ENCODE results near the gene TAOK3. TPM values are rescaled to one million over a fixed set of nuclear protein-coding genes. Genes with fewer than 3 reads are reported as not detected.

TAOK3 gene
- total and polyA plus RNA-seq, 4 donors = 6.7 to 28.6 (median 19.5) TPM

GRCh38 chr12:118238888-118239287 lies 133.8 kb downstream of the TAOK3 start (continued):
- TF ChIP-seq REST (IDR thresholded peaks at IDR 0.05) = no peak
- no peak for TF ChIP-seq NR2F2 (IDR thresholded peaks at IDR 0.05)

- no peak overlapping the region for H3K27ac ChIP-seq (ENCODE audit: low read depth in 1 of 2, low read length in 2 of 2)
- TF ChIP-seq CTCF (IDR thresholded peaks at IDR 0.05; ENCODE audit: low read depth, low read length, missing input control) = no peak
- no peak for TF ChIP-seq FOXA1 (IDR thresholded peaks at IDR 0.05)
- TF ChIP-seq HNF4A (conservative IDR thresholded peaks at IDR 0.05) = no peak
- no peak for TF ChIP-seq ZBTB33 (IDR thresholded peaks at IDR 0.05)
- TF ChIP-seq TAF1 (conservative IDR thresholded peaks at IDR 0.05) = no peak
- no peak for TF ChIP-seq FOXA2 (IDR thresholded peaks at IDR 0.05)
- no peak for TF ChIP-seq REST (IDR thresholded peaks at IDR 0.05)
- no peak for TF ChIP-seq JUND (IDR thresholded peaks at IDR 0.05)
- TF ChIP-seq ATF3 (IDR thresholded peaks at IDR 0.05) = no peak
- no peak for TF ChIP-seq RAD21 (IDR thresholded peaks at IDR 0.05)
- TF ChIP-seq SP1 (IDR thresholded peaks at IDR 0.05) = no peak
- TF ChIP-seq RXRA (IDR thresholded peaks at IDR 0.05) = no peak
- no peak for TF ChIP-seq NR2F2 (IDR thresholded peaks at IDR 0.05)
- TF ChIP-seq YY1 (IDR thresholded peaks at IDR 0.05) = no peak
- no peak for TF ChIP-seq HNF4G (IDR thresholded peaks at IDR 0.05)
- TF ChIP-seq EGR1 (IDR thresholded peaks at IDR 0.05; ENCODE audit: low read depth in 2 of 2) = no peak
- TF ChIP-seq MAX (IDR thresholded peaks at IDR 0.05) = no peak
- no peak for TF ChIP-seq GABPA (IDR thresholded peaks at IDR 0.05 in 1 of 2, conservative IDR thresholded peaks at IDR 0.05 in 1 of 2)
- WGBS = 88% methylated on average over 1 of the region's 1 CpG
Observed at GRCh38 chr12:118237908-118238307, 134.8 kb downstream of the TAOK3 start.

More at GRCh38 chr12:118237908-118238307, 134.8 kb downstream of the TAOK3 start:
- DNase-seq (ENCODE audit: low spot score) = no peak
- Histone ChIP-seq H3K4me1 (ENCODE audit: control insufficient read depth in 4 of 4, insufficient read depth in 4 of 4, low read length in 3 of 4) (no peaks in the 10 kb centered on the region), H3K36me3 (ENCODE audit: control insufficient read depth in 4 of 4, insufficient read depth in 3 of 4, low read depth in 1 of 4, low read length in 3 of 4) (peaks cover 1 to 20% (median 16%) of the 10 kb centered on the region in 4 donors), H3K9me3 (ENCODE audit: control insufficient read depth in 4 of 4, low read length in 3 of 4) (no peaks in the 10 kb centered on the region), H3K27me3 (ENCODE audit: control insufficient read depth in 4 of 4, insufficient read depth in 4 of 4, low read length in 3 of 4) (no peaks in the 10 kb centered on the region), H3K9ac (ENCODE audit: low read depth in 1 of 2, low read length in 2 of 2) (no peak overlapping the region), H3K4me3 (ENCODE audit: low read depth in 1 of 3, low read length in 3 of 3) (no peak overlapping the region)
